GM12878 (cell line): ENCODE results near the gene MEGF11. TPM values are rescaled to one million over a fixed set of nuclear protein-coding genes. Genes with fewer than 3 reads are reported as not detected.

Source experiments
- ATAC-seq: fragments of 200-7000 bp; cut with Tn5 transposase; 3 replicates; pipeline ENCODE4 v1.9.1; 2020; ENCODE audit warnings: mild to moderate bottlenecking, moderate library complexity
- BruUV-seq: library from RNA; stranded (reverse); fragments of 400-500 nt; replicated peaks from 2 replicates; lab custom pipeline; 2021; lab: Mats Ljungman, UMichigan
- CTCF ChIA-PET: fragments of 300-600 bp; sonication (Branson Sonifier 250); formaldehyde crosslinking; extraction: SDS; loops from one replicate; lab custom pipeline; 2021; ENCODE audit warnings: inconsistent platforms; lab: Yijun Ruan, JAX
- POLR2A ChIA-PET: fragments of 350-600 bp; formaldehyde crosslinking; extraction: SDS; loops from one replicate; lab custom pipeline; 2021; ENCODE audit warnings: inconsistent platforms; lab: Charles Lee
- RAD21 ChIA-PET: fragments of 300-600 bp; sonication (Branson Sonifier 250); formaldehyde crosslinking; loops from one replicate; lab custom pipeline; 2023; ENCODE audit warnings: antibody characterized with exemption; ENCODE audit not compliant: unreplicated experiment; lab: Charles Lee
- SMC1A ChIA-PET: fragments of 300-600 bp; sonication (Branson Sonifier 250); formaldehyde crosslinking; loops from one replicate; lab custom pipeline; 2023; ENCODE audit not compliant: unreplicated experiment, uncharacterized antibody; lab: Charles Lee
- DNase-seq: peaks from one replicate; pipeline ENCODE4 v3.0.0-alpha.2; 2011; ENCODE audit warnings: low read depth, low spot score
- FAIRE-seq: peaks from 3 replicates; lab custom pipeline; 2011; peaks lifted over from hg19 to GRCh38; lab: Jason Lieb, UNC
- H2AFZ ChIP-seq: 2 replicates; pipeline ENCODE4 v1.6.0; 2011; ENCODE audit warnings: low read depth, low read length, control low read depth; ENCODE audit not compliant: control insufficient read depth
- H3K27ac ChIP-seq: 2 replicates; pipeline ENCODE4 v1.5.1; 2011; ENCODE audit warnings: control low read depth; ENCODE audit not compliant: control insufficient read depth, insufficient read depth
- H3K27me3 ChIP-seq, 2 experiments: replicated peaks in 1 of 2; 2 replicates each; pipeline versions ENCODE4 v1.6.0 to v1.6.1; 2011; ENCODE audit warnings: low read length in 1 of 2; ENCODE audit not compliant: control insufficient read depth in 2 of 2, insufficient read depth in 2 of 2
- H3K36me3 ChIP-seq, 2 experiments: 2 replicates each; pipeline ENCODE4 v1.5.1; 2011; ENCODE audit warnings: low read length in 1 of 2; ENCODE audit not compliant: control insufficient read depth in 2 of 2, insufficient read depth in 2 of 2
- H3K4me1 ChIP-seq: 2 replicates; pipeline ENCODE4 v1.6.1; 2011; ENCODE audit warnings: mild to moderate bottlenecking, low read length, moderate library complexity, mixed read lengths; ENCODE audit not compliant: control insufficient read depth, insufficient read depth
- H3K4me2 ChIP-seq: 2 replicates; pipeline ENCODE4 v1.6.0; 2011; ENCODE audit warnings: control low read depth; ENCODE audit not compliant: control insufficient read depth, insufficient read depth
- H3K4me3 ChIP-seq: fragments of 200-600 bp; sonication (generic); 2 replicates; pipeline ENCODE4 v1.5.1; 2016
- H3K79me2 ChIP-seq: 2 replicates; pipeline ENCODE4 v1.6.0; 2011; ENCODE audit warnings: low read length; ENCODE audit not compliant: control insufficient read depth, insufficient read depth
- H3K9ac ChIP-seq: 2 replicates; pipeline ENCODE4 v1.8.0; 2011; ENCODE audit warnings: low read length, control low read depth, mixed read lengths; ENCODE audit not compliant: control insufficient read depth, insufficient read depth
- H3K9me3 ChIP-seq: replicated peaks from 3 replicates; pipeline ENCODE4 v1.5.1; 2011; ENCODE audit warnings: mild to moderate bottlenecking, low read length; ENCODE audit not compliant: control insufficient read depth, insufficient read depth
- H4K20me1 ChIP-seq: 2 replicates; pipeline ENCODE4 v1.6.0; 2011; ENCODE audit not compliant: control insufficient read depth, insufficient read depth
- BCL3 ChIP-seq: IDR thresholded peaks from 2 replicates; pipeline ENCODE4 v1.6.1; 2011; ENCODE audit warnings: borderline replicate concordance, low read depth, mild to moderate bottlenecking, moderate library complexity, low read length; ENCODE audit not compliant: insufficient read depth, poor library complexity, severe bottlenecking
- BMI1 ChIP-seq: fragments of 450-650 bp; IDR thresholded peaks from 2 replicates; pipeline ENCODE4 v1.6.1; 2016; ENCODE audit warnings: mild to moderate bottlenecking, moderate library complexity, borderline replicate concordance
- CBX3 ChIP-seq: fragments of 200-600 bp; sonication (generic); IDR thresholded peaks from 2 replicates; pipeline ENCODE4 v1.6.1; 2016; ENCODE audit warnings: low read depth, borderline replicate concordance
- CEBPZ ChIP-seq: fragments of 150-350 bp; IDR thresholded peaks from 2 replicates; pipeline ENCODE4 v1.6.1; 2016; ENCODE audit warnings: low read depth, low read length
- CHD4 ChIP-seq: fragments of 200-600 bp; sonication (generic); IDR thresholded peaks from 2 replicates; pipeline ENCODE4 v1.6.1; 2016; ENCODE audit warnings: mild to moderate bottlenecking
- EED ChIP-seq: sonication (generic); IDR thresholded peaks from 2 replicates; pipeline ENCODE4 v1.6.1; 2016; ENCODE audit warnings: antibody characterized with exemption, low read depth
- EGR1 ChIP-seq, 2 experiments: IDR thresholded peaks; 1 replicate in 1 of 2; 2 replicates in 1 of 2; pipeline ENCODE4 v1.6.1; 2011 to 2012; ENCODE audit warnings: low read depth in 2 of 2, low read length in 2 of 2, borderline replicate concordance in 1 of 2, mild to moderate bottlenecking in 1 of 2, moderate library complexity in 1 of 2
- MEF2A ChIP-seq: IDR thresholded peaks from 2 replicates; pipeline ENCODE4 v1.6.1; 2011; ENCODE audit warnings: low read depth, mild to moderate bottlenecking, low read length, moderate library complexity; ENCODE audit not compliant: insufficient read depth
- RAD21 ChIP-seq: IDR thresholded peaks from 2 replicates; pipeline ENCODE4 v1.6.1; 2011; ENCODE audit warnings: mild to moderate bottlenecking, low read depth, low read length, moderate library complexity; ENCODE audit not compliant: insufficient read depth
- RB1 ChIP-seq: fragments of 450-650 bp; formaldehyde crosslinking; IDR thresholded peaks from 2 replicates; pipeline ENCODE4 v1.6.1; 2017; ENCODE audit warnings: mild to moderate bottlenecking, borderline replicate concordance
- SRF ChIP-seq, 2 experiments: IDR thresholded peaks; 2 replicates each; pipeline ENCODE4 v1.6.1; 2011; ENCODE audit warnings: low read depth in 2 of 2, low read length in 2 of 2, mild to moderate bottlenecking in 1 of 2, moderate library complexity in 1 of 2
- STAT3 ChIP-seq: IDR thresholded peaks from 2 replicates; pipeline ENCODE4 v1.6.1; 2011; ENCODE audit warnings: low read depth, low read length, improper control_type of control experiment
- TCF12 ChIP-seq: IDR thresholded peaks from 2 replicates; pipeline ENCODE4 v1.6.1; 2011; ENCODE audit warnings: low read depth, mild to moderate bottlenecking, low read length
- TCF3 ChIP-seq: IDR thresholded peaks from 2 replicates; pipeline ENCODE4 v1.6.1; 2012; ENCODE audit warnings: low read depth, mild to moderate bottlenecking, low read length, borderline replicate concordance; ENCODE audit not compliant: insufficient read depth
- WRNIP1 ChIP-seq: IDR thresholded peaks from 2 replicates; pipeline ENCODE4 v1.6.1; 2011; ENCODE audit warnings: low read depth, low read length, improper control_type of control experiment, borderline replicate concordance
- ZSCAN29 ChIP-seq: fragments of 450-650 bp; IDR thresholded peaks from 2 replicates; pipeline ENCODE4 v1.6.1; 2017; ENCODE audit warnings: mild to moderate bottlenecking, moderate library complexity
- WGBS: methylation state at CpG from one replicate; pipeline ENCODE4 v1.1.6; 2016; ENCODE audit warnings: low lambda C conversion rate; ENCODE audit not compliant: insufficient replicate concordance, insufficient coverage; ENCODE audit errors: missing lambda C conversion rate; 5-methylcytosine and 5-hydroxymethylcytosine counted together
- in situ Hi-C: fragments of 300-500 bp; cut with MboI; formaldehyde crosslinking; loops from 9 replicates; pipeline ENCODE4 v1.14.3; 2018; ENCODE audit warnings: mixed read lengths
- intact Hi-C: fragments of 100-400 bp; cut with micrococcal nuclease; formaldehyde crosslinking; loops from one replicate; pipeline ENCODE4 v1.14.2; 2022; ENCODE audit not compliant: unreplicated experiment
- polyA plus RNA-seq, 11 experiments: library from polyadenylated mRNA; depleted of rRNA in 4 of 11; unstranded in 6 of 11; stranded (reverse) in 5 of 11; fragments of >200 nt; fragmentation: Nextera tagmentation in 4 of 11; fragmentation: Illumina TruSeq in 1 of 11; extraction: Ambion mirVana in 4 of 11; extraction: Trizol in 1 of 11; gene quantifications; 1 replicate in 1 of 11; 2 replicates in 10 of 11; pipeline versions ENCODE4 v1.2.1 to v1.2.3, GENCODE V29; 2011 to 2016; ENCODE audit warnings: inconsistent platforms in 2 of 11, missing spikeins in 2 of 11, low read depth in 1 of 11
- total RNA-seq, 4 experiments: library from RNA; depleted of rRNA in 3 of 4; stranded (reverse); fragments of >200 nt in 3 of 4; fragmentation: Illumina TruSeq in 1 of 4; extraction: Trizol in 1 of 4; gene quantifications; 2 replicates each; pipeline versions ENCODE4 v1.2.1 to v1.2.3, GENCODE V29; 2013 to 2021

The MEGF11 gene
- total and polyA plus RNA-seq, 10 of the 15 experiments (the other 5 are each of a cell fraction or from before 2014, with no cell fraction given), result 0.03 to 1.7 (median 0.49) TPM

GRCh38 chr15:66084704-66085103, 168.8 kb downstream of the MEGF11 start:
- ChIA-PET CTCF (interaction anchor here (0.7 to 3.6 kb wide), 23 partner anchors 10 to 650 kb away, joined by 3 to 42 read pairs (median 5); no protein-coding TSS in a partner anchor), SMC1A (interaction anchor here (1.1 to 3.7 kb wide), 4 partner anchors 67 to 183 kb away, joined by 3 to 16 read pairs (median 8); no protein-coding TSS in a partner anchor), RAD21 (interaction anchor here (0.8 to 3.3 kb wide), 3 partner anchors 163 to 169 kb away, joined by 4 to 19 read pairs (median 13); no protein-coding TSS in a partner anchor), POLR2A (interaction anchor here (1.9 kb wide), 1 partner anchor 163 kb away, joined by 4 read pairs; no protein-coding TSS in a partner anchor)
- no peak overlapping the region for H2AFZ ChIP-seq
- in situ Hi-C loops, result no loop called here
- no peaks in the 10 kb centered on the region; a peak in 1 of 4 replicates for H3K27me3 ChIP-seq
- H3K4me2 ChIP-seq, result no peak overlapping the region
- intact Hi-C loops, result loop anchor here (10.0 kb wide), 1 partner anchor 450 kb away; no protein-coding TSS in a partner anchor
- no peak overlapping the region for H3K9ac ChIP-seq
- no peaks in the 10 kb centered on the region for H3K36me3 ChIP-seq
- H4K20me1 ChIP-seq, result no peaks in the 10 kb centered on the region
- no TSS peak for BruUV-seq
- no peak for TF ChIP-seq WRNIP1
- TF ChIP-seq BMI1, result no peak
- no peak for TF ChIP-seq SRF (IDR thresholded peaks at IDR 0.05; ENCODE audit: low read depth in 2 of 2, low read length in 2 of 2)
- TF ChIP-seq RAD21, result no peak
- TF ChIP-seq BCL3, result no peak
- no peak for TF ChIP-seq STAT3
- no peak for TF ChIP-seq RB1
- no peak for TF ChIP-seq TCF12
- no peak for TF ChIP-seq MEF2A
- no peak for TF ChIP-seq EGR1 (IDR thresholded peaks at IDR 0.05; ENCODE audit: borderline replicate concordance in 1 of 2, low read depth in 2 of 2, low read length in 2 of 2)
- TF ChIP-seq CBX3, result no peak
- no peak for TF ChIP-seq CEBPZ
- no peak for TF ChIP-seq EED
- TF ChIP-seq ZSCAN29, result no peak
- no peak for TF ChIP-seq TCF3
- TF ChIP-seq CHD4, result no peak
- H3K79me2 ChIP-seq, result no peaks in the 10 kb centered on the region
- FAIRE-seq (no peak), DNase-seq (no peak), ATAC-seq (no peak)
- no peak overlapping the region for H3K27ac ChIP-seq
- 76% methylated on average over 10 of the region's 10 CpGs for WGBS
- no peak overlapping the region for H3K4me3 ChIP-seq
- H3K4me1 ChIP-seq, result no peaks in the 10 kb centered on the region
- H3K9me3 ChIP-seq, result no peaks in the 10 kb centered on the region
